HG03469 (cell line): ENCODE results near the gene LY6G6C.

Experiments
- ATAC-seq: cut with Tn5 transposase; IDR thresholded peaks from one replicate; pipeline ENCODE4 v1.9.1; 2021; ENCODE audit warnings: mild to moderate bottlenecking, moderate library complexity, moderate number of reproducible peaks; ENCODE audit not compliant: unreplicated experiment

LY6G6C gene

GRCh38 chr6:31687321-31687720 is 34.2 kb downstream of the LY6G6C start:
- ATAC-seq: no peak

GRCh38 chr6:31686483-31686882 is 35.1 kb downstream of the LY6G6C start:
- ATAC-seq: no peak

GRCh38 chr6:31683591-31683990 is 38.0 kb downstream of the LY6G6C start:
- no peak for ATAC-seq

GRCh38 chr6:31681135-31681671 is 40.3 kb downstream of the LY6G6C start:
- ATAC-seq: no peak

GRCh38 chr6:31680226-31681134 is 41.1 kb downstream of the LY6G6C start, which contains the start of gene LY6G5C:
LY6G5C (minus strand) TSS chr6:31681067; CDS start chr6:31680373, 694 bp downstream.
- no peak for ATAC-seq

- no peak for ATAC-seq
Measured at GRCh38 chr6:31677955-31678354, 43.6 kb downstream of the LY6G6C start.

- ATAC-seq: no peak
Measured at GRCh38 chr6:31676904-31677303, 44.6 kb downstream of the LY6G6C start.

GRCh38 chr6:31676322-31676903 is 45.1 kb downstream of the LY6G6C start:
- ATAC-seq: no peak

- ATAC-seq: no peak
Measured at GRCh38 chr6:31669676-31670075, 51.9 kb downstream of the LY6G6C start, which contains the start of gene LY6G5B. LY6G5B (plus strand) TSS chr6:31669976; CDS start chr6:31670951, 975 bp downstream.
